GM04504 (cell line): ENCODE data around the gene HOMER2.
"Not testable (repeated sequence)": the region's sequence is repeated elsewhere in the genome, so short reads cannot be mapped to it uniquely, and the experiment has no call there.

Experiments
- DNase-seq: peaks from one replicate; pipeline ENCODE4 v3.0.0-alpha.2; 2012; ENCODE audit warnings: low read depth

Gene HOMER2

GRCh38 chr15:82893473-82893872 lies 59.0 kb downstream of the HOMER2 start:
- DNase-seq = not testable (repeated sequence)

DNA sequence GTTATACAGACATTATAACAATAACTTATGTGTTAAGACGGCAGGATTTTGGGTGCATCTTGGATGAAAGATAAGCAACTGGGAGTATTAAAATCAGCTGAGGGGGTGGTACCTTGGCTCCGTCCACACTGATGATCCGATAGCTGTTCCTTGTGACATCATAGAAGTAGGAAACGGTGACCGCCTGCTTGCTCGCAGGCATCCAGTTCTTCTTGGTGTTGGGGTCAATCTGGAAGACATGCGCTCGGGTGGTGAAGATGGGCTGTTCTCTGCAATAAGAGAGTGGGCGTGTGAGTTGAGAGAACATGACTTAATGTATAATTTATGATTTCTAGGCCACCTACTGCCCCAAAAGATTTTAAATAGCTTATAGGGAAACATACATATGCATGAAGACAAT lies 59.9 kb downstream of the HOMER2 start:
- no peak for DNase-seq

- no peak for DNase-seq
These were observed 61.5 kb downstream of the HOMER2 start for GRCh38 chr15:82890995-82891390.

GRCh38 chr15:82890338-82890994 lies 62.1 kb downstream of the HOMER2 start:
- no peak for DNase-seq

GRCh38 chr15:82882273-82882928 lies 70.1 kb downstream of the HOMER2 start:
- DNase-seq = no peak

DNA sequence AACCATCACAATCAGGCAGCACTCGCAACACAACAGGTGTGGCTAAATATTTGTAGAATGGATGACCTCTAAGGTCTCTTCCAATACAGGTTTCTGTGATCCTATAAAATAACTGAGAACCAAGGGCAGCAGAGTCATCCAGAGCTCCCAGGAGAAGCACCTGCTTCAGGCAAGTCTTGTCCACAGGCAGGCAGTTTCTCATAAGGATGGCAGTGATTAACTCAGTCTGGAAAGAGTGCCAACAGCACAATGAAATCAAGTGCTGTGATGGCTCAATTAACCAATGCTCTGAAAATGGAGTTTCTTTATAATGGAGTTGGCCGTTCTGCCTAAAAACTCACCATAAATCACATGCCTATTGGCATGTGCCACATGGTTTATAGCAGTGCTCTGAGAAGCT lies 70.8 kb downstream of the HOMER2 start:
- DNase-seq = no peak

DNA sequence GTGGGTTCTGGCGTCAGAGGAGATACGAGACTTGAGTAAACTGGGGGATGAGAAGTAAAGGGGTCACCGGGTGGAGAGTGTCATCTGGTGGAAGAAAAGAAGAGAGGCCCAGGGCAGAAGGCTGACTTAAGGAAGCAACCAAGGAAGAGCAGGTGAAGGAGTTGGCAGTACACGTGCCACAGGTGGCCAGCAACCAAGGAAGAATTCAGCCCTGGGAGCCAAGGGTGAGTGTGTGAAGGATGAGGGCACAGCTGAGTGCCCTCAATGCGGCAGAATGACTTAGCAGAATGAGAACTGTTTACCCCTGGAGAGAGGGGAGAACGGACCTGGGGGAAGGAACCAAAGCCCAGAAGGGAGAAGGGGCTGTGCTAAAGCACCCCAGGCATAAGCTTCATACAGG lies 71.8 kb downstream of the HOMER2 start:
- DNase-seq = no peak

- no peak for DNase-seq
These were observed 74.2 kb downstream of the HOMER2 start for GRCh38 chr15:82878325-82878724.

GRCh38 chr15:82877825-82878224 lies 74.7 kb downstream of the HOMER2 start:
- no peak for DNase-seq

DNA sequence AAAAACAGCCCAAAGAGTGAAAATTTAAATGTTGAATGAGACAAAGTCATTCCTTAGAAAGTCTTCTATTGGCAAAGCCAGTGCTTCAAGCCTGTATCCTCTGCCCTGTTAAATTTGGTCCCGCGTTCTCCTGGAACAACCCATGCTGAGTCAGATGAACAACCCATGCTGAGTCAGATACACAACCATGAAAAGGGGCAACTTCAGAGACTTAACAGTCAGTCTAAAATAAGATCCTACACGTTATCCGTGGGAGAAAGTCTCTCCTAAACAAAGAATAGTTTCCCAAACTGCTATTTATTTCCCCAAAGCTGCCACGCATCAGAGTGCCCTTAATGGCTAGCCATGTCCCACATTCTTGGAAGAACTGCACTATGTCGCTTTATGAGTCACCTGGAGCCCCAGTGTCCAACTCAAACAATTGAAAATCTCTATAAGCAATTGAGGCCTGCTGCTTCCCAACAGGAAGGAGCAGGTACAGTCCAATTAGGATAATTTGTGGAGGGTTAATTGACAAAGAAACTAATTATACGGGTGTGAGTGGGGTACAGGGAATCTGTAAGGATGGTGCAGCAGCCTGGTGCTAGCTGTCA lies 77.0 kb downstream of the HOMER2 start:
- DNase-seq = peak; percentile 43

- no peak for DNase-seq
These were observed 77.6 kb downstream of the HOMER2 start for GRCh38 chr15:82874961-82875360.

- no peak for DNase-seq
These were observed 78.3 kb downstream of the HOMER2 start for GRCh38 chr15:82874267-82874666.

GRCh38 chr15:82873000-82873680 lies 79.4 kb downstream of the HOMER2 start:
- no peak for DNase-seq

DNA sequence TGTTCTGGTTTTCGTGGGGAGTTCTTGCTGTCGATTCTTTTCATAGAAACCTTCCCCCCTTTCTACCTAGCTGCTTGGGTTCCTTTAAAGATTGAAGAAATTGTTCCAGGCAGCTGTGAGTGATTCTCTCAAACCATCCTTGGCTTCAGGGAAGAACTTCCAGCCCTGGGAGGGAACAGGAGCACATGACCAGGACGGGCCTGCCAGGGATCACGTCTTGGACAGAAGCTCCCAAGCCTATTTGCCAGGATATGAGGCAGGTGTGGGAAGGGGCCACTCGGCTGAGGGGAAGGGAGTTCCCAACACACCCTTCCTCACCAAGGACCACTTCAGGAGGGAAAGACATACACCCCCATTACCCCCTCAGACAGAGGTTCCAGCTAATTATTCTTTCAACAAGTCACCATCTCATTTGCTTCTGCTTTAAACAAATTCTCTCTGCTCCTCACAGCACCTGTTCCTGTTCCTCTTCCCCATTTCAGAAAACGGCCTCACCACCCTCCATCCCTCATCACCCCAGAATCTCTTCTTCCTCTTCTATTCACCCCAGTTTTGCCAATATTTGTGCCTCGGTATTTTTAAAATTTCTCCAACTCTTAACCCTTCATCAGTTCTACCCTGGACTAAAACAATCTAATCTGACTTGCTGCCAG lies 80.6 kb downstream of the HOMER2 start:
- no peak for DNase-seq

DNA sequence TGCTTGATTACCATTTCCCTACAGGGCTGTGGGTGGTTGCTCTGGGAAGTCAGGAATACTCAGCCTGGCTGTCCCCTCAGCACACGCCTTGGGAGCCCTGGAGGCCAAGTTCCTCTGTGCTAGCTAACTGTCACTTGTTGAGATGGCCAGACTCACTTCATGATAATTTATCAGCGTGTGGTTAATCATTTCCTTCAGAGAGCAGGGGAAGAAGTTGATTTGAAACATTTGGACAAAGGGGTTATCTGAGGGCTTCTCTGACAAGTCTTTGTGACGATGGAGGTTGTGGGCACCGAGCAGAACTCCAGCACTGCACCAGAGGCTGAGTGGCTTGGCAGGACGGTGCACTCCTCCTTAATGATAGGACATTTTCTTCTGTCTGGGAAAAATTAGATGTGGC lies 81.2 kb downstream of the HOMER2 start:
- DNase-seq = no peak

GRCh38 chr15:82870727-82871320 lies 81.7 kb downstream of the HOMER2 start:
- no peak for DNase-seq

DNA sequence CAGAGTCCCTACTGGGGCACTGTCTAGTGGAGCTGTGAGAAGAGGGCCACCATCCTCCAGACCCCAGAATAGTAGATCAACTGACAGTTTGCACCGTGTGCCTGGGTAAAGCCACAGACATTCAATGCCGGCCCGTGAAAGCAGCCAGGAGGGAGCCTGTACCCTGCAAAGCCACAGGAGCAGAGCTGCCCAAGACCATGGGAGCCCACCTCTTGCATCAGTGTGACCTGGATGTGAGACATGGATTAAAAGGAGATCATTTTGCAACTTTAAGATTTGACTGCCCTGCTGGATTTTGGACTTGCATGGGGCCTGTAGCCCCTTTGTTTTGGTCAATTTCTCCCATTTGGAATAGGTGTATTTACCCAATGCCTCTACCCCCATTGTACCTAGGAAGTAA lies 86.5 kb downstream of the HOMER2 start:
- DNase-seq = not testable (repeated sequence)

- not testable (repeated sequence) for DNase-seq
These were observed 86.9 kb downstream of the HOMER2 start for GRCh38 chr15:82865581-82865980.

DNA sequence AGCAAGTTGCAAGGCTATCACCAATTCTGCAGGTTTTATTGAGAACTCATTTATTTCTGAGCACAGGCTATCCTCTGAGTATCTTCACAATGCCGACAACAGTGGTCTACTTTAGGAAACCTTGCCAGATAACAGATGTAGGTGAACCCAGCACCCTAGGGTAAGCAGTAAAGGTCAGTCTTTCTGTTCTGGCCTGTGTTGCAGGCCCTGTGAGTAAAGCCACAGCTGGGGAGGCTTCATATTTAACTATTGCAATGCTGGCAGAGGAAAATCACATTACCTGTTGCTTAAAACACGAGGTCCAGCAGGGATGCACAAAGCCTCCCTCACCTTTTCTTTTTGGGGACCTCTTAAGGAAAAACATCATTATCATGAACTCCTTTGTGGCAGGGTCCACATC lies 87.6 kb downstream of the HOMER2 start:
- DNase-seq = no peak

DNA sequence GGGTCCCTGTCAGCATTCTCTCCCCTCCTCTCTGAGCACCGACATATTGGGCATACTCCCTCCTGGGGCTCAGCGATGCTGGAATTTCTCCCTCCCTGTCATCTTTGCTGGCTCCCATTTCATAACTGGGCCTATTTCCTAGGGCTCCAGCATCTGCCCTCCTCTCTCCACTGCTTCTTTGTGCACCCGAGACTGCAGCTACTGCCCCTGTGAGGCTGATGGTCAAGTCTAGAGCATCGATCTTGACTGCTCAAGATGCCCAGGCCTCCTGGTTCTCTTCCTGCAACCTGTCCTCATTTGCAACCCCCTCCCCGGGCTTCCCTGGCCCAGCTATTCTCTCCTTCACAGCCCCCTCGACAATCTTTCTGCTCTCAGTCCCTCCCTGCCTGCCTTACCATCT lies 89.6 kb downstream of the HOMER2 start:
- no peak for DNase-seq

GRCh38 chr15:82858932-82859331 lies 93.6 kb downstream of the HOMER2 start:
- no peak for DNase-seq
